Heart right ventricle (tissue), 16 donors: Measurements from ENCODE around the gene ZNF177. TPM values are rescaled to one million over a fixed set of nuclear protein-coding genes. Genes with fewer than 3 reads are reported as not detected.
"Not testable (repeated sequence)": the region's sequence is repeated elsewhere in the genome, so short reads cannot be mapped to it uniquely, and the experiment has no call there.

ENCODE experiments used
- ATAC-seq, 8 donors: fragments of 200-7000 bp; cut with Tn5 transposase; one replicate each; pipeline ENCODE4 v1.9.1; 2020; ENCODE audit warnings: mild to moderate bottlenecking in 8 of 8, moderate library complexity in 8 of 8, moderate number of reproducible peaks in 1 of 8
- DNase-seq, 2 donors: peaks; one replicate each; pipeline ENCODE4 v3.0.0-alpha.2; 2020
- H3K27ac ChIP-seq, 10 donors: fragments of 200-600 bp; sonication (generic) in 2 of 10; one replicate each; pipeline versions ENCODE4 v1.5.0 to v1.8.0; 2020 to 2022; ENCODE audit warnings: mild to moderate bottlenecking in 3 of 10
- H3K27me3 ChIP-seq, 7 donors: fragments of 200-600 bp; one replicate each; pipeline ENCODE4 v1.8.0; 2021 to 2022; ENCODE audit warnings: mild to moderate bottlenecking in 2 of 7
- H3K36me3 ChIP-seq, 9 donors: fragments of 200-600 bp; sonication (generic) in 1 of 9; one replicate each; pipeline versions ENCODE4 v1.5.0 to v1.8.0; 2020 to 2022; ENCODE audit warnings: mild to moderate bottlenecking in 2 of 9
- H3K4me1 ChIP-seq, 9 donors: fragments of 200-600 bp; sonication (generic) in 1 of 9; one replicate each; pipeline versions ENCODE4 v1.5.0 to v1.8.0; 2020 to 2022; ENCODE audit warnings: mild to moderate bottlenecking in 4 of 9
- H3K4me3 ChIP-seq, 10 donors: fragments of 200-600 bp; sonication (generic) in 2 of 10; one replicate each; pipeline versions ENCODE4 v1.5.0 to v1.8.0; 2020 to 2022; ENCODE audit warnings: mild to moderate bottlenecking in 7 of 10, moderate library complexity in 2 of 10
- H3K9me3 ChIP-seq, 11 donors: fragments of 200-600 bp in 10 of 11; sonication (generic) in 2 of 11; one replicate each; pipeline versions ENCODE4 v1.5.0 to v1.8.0; 2013 to 2022; ENCODE audit warnings: mild to moderate bottlenecking in 2 of 11, control low read depth in 1 of 11, moderate library complexity in 1 of 11
- WGBS, 2 donors: extraction: QIAGEN DNeasy Blood & Tissue Kit; methylation state at CpG; one replicate each; pipeline ENCODE4 v1.1.7; 2013; ENCODE audit warnings: inconsistent platforms in 1 of 2; 5-methylcytosine and 5-hydroxymethylcytosine counted together
- intact Hi-C, 10 donors: fragments of 100-400 bp; cut with DNase I; formaldehyde crosslinking; loops; one replicate each; pipeline versions ENCODE4 v1.11.1 to v1.14.2; 2022
- long read RNA-seq, 3 donors: library from polyadenylated mRNA; unstranded; transcript quantifications; one replicate each; pipeline ENCODE4 v2.0.0, GENCODE V29; 2020 to 2021
- polyA plus RNA-seq, 2 donors: library from polyadenylated mRNA; stranded (reverse); fragments of 200-250 nt; gene quantifications; one replicate each; pipeline ENCODE4 v1.2.3, GENCODE V29; 2013
- total RNA-seq, 10 donors: library from RNA; stranded (reverse); fragmentation: NEBNext Ultra II Directional in 3 of 10; extraction: Animal tissue kit (Norgen Biotek cat#: 25700) in 3 of 10; gene quantifications; one replicate each; pipeline versions ENCODE4 v1.2.1 to v1.2.4, GENCODE V29; 2021 to 2023
- TF ChIP-seq, protein P1 (sequence below), 9 donors: fragments of 200-600 bp; sonication (generic) in 2 of 9; IDR thresholded peaks; one replicate each; pipeline versions ENCODE4 v1.5.0 to v1.8.0; 2021 to 2022; ENCODE audit warnings: antibody characterized with exemption in 9 of 9, mild to moderate bottlenecking in 5 of 9, moderate library complexity in 1 of 9
- donor health status: Arrhythmogenic right ventricular cardiomyopathy.
- donor health status: ischemic (EF 13 %, LVEDD 7.1; RV severe dilation, severe dysfunction).
- donor health status: healthy with polysubstance abuse.
- donor health status: DM: no; HTN: yes; CAD: no.
- donor health status: DM: no; HTN: no; CAD: no.
- donor health status: ischemic (EF 25% LVEDD 6.9; RV normal size, moderate dysfunction).
- donor health status: ischemic (EF 25% LVEDD 5.7; RV mildly dilated, moderate dysfunction).
- donor health status: healthy.
- donor health status: DM: yes; HTN: yes; CAD: no.
- donor health status: Ischemic cardiomyopathy.
- donor health status: ischemic (EF 35%, LVEDD 5.7; RV mildly dilated, moderate dysfunction).
- donor health status: nonischemic (EF 11% LVEDD 7.7; RV severe dilation, severe dysfunction).
- donor health status: DM: yes; HTN: yes; CAD: no.
- donor health status: PGD.
- donor health status: ischemic (EF 29% LVEDD 5.4; RV normal size, mild dysfunction).
- donor health status: nonischemic (EF 23%, LVEDD 6.1; RV moderate dilation, normal function).

ZNF177 gene
- 1 to 10 TPM; 1.6 to 4.1 (median 3.0) TPM for total RNA-seq
- polyA plus RNA-seq: 1 to 10 TPM; 2.0 to 6.8 TPM
- long read RNA-seq, donor 1, partial matches to known transcripts: 0 of 1 reads
- long read RNA-seq, donor 1, other reads (novel, unspliced or antisense): 1 of 1 reads
- long read RNA-seq, donor 2: 0 reads
- long read RNA-seq, donor 3, partial matches to known transcripts: 0 of 1 reads
- long read RNA-seq, donor 3, other reads (novel, unspliced or antisense): 1 of 1 reads

DNA sequence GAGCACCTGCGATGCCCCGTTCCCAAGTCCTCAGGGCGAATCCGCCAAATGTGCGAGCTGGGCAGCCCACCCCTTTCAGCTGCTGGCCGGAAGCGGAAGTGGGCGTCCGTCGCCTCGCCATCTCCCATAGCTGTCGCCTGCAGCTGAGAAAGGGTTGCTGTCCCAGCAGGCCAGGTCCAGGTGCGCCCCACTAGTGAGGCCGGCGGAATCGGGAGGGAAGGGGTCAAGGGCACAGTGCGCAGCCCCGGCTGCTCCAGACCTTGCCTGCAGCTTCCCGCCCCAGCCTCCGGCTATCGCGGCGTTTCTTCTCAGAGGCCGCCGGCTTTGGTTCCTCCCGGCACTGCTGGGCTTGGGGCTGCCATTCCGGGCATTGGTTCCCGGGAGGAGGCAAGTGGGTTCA, at the start of gene ZNF177:
ZNF177 (plus strand) TSS at position 109 of the 400 bp plus-strand sequence. CDS start 15,299 bp downstream, outside the sequence.
- ATAC-seq (peak in 4 of 8 donors; percentile 22 to 83 (median 49)), DNase-seq (no peak)
- Histone ChIP-seq H3K27me3 (no peaks in the 10 kb centered on the region), H3K27ac (no peak within 1 kb of the TSS), H3K36me3 (peaks cover 0 to 98% (median 18%) of the 10 kb centered on the region in 9 donors), H3K4me3 (peak within 1 kb of the TSS in 6 of 10 donors; percentile 21 to 47 (median 39)), H3K9me3 (peaks cover 2 to 100% (median 70%) of the 10 kb centered on the region in 11 donors), H3K4me1 (no peaks in the 10 kb centered on the region)
- intact Hi-C loops: no loop called here
- whole genome bisulfite sequencing, 2 donors: 1 to 2% methylated on average over 28 of the region's 28 CpGs
- TF ChIP-seq, protein P1, sequence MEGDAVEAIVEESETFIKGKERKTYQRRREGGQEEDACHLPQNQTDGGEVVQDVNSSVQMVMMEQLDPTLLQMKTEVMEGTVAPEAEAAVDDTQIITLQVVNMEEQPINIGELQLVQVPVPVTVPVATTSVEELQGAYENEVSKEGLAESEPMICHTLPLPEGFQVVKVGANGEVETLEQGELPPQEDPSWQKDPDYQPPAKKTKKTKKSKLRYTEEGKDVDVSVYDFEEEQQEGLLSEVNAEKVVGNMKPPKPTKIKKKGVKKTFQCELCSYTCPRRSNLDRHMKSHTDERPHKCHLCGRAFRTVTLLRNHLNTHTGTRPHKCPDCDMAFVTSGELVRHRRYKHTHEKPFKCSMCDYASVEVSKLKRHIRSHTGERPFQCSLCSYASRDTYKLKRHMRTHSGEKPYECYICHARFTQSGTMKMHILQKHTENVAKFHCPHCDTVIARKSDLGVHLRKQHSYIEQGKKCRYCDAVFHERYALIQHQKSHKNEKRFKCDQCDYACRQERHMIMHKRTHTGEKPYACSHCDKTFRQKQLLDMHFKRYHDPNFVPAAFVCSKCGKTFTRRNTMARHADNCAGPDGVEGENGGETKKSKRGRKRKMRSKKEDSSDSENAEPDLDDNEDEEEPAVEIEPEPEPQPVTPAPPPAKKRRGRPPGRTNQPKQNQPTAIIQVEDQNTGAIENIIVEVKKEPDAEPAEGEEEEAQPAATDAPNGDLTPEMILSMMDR (IDR thresholded peaks at IDR 0.05): no peak

DNA sequence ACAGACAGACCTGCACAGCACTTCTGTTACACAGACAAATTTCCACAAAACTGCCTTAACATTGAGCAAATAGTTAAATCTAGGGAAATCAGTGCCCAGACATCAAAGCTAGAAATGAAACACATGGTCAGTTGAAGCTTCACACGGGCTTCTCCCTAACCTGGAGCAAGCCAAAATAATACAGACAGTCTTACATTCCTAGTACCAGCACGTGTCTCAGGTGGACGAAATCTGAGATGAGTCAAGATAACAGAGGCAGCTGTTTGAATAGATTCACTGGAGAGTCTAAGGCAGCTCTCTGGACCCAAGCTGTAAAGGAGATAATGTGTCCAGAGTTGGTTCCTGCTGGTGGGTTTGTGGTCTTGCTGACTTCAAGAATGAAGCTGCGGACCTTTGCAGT, 49.1 kb upstream of the ZNF177 start:
- H3K27ac ChIP-seq: no peak overlapping the region
- H3K9me3 ChIP-seq: peaks cover 0 to 24% (median 0%) of the 10 kb centered on the region in 11 donors
- H3K4me3 ChIP-seq: no peak overlapping the region
- intact Hi-C loops: loop anchor here in 7 of 10 donors (5.0 to 10.0 kb wide), 8 partner anchors 119 to 484 kb away; partner anchors contain the start of genes ZNF266 (in 2 of the 7), ZNF121 (in 1 of the 7), ZNF317 (in 1 of the 7) and ZNF426 (in 1 of the 7)
- H3K36me3 ChIP-seq: no peaks in the 10 kb centered on the region
- no peaks in the 10 kb centered on the region for H3K27me3 ChIP-seq
- H3K4me1 ChIP-seq: peaks cover 0 to 6% (median 2%) of the 10 kb centered on the region in 9 donors
- TF ChIP-seq, protein P1 (IDR thresholded peaks at IDR 0.05): no peak
- 67 to 74% methylated on average over 4 of the region's 4 CpGs for WGBS, 2 donors
- ATAC-seq (no peak), DNase-seq (no peak)

DNA sequence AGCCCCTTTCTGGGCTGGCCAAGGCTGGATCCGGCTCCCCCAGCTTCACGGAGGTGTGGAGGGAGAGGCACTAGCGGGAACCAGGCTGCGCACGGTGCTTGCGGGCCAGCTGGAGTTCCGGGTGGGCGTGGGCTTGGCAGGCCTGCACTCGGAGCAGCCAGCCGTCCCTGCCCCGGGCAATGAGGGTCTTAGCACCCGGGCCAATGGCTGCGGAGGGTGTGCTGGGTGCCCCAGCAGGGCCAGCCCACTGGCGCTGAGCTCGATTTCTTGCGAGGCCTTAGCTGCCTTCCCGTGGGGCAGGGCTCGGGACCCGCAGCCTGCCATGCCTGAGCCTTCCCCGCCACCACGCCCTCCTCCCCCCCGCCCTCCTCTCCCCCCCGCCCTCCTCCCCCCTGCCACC, 41.5 kb upstream of the ZNF177 start:
- H3K27ac ChIP-seq: no peak overlapping the region
- no peaks in the 10 kb centered on the region for H3K27me3 ChIP-seq
- peaks cover 0 to 14% (median 0%) of the 10 kb centered on the region in 9 donors for H3K36me3 ChIP-seq
- DNase-seq (no peak), ATAC-seq (no peak)
- intact Hi-C loops: loop anchor here in 3 of 10 donors (5.0 to 10.0 kb wide), 3 partner anchors 113 to 859 kb away; partner anchors contain the start of gene ZNF266 (in 2 of the 3)
- peaks cover 0 to 22% (median 6%) of the 10 kb centered on the region in 9 donors for H3K4me1 ChIP-seq
- TF ChIP-seq, protein P1 (IDR thresholded peaks at IDR 0.05): no peak
- WGBS, 2 donors: 94 to 95% methylated on average over 18 to 23 of the region's 23 CpGs
- peaks cover 0 to 39% (median 3%) of the 10 kb centered on the region in 11 donors for H3K9me3 ChIP-seq
- no peak overlapping the region for H3K4me3 ChIP-seq

DNA sequence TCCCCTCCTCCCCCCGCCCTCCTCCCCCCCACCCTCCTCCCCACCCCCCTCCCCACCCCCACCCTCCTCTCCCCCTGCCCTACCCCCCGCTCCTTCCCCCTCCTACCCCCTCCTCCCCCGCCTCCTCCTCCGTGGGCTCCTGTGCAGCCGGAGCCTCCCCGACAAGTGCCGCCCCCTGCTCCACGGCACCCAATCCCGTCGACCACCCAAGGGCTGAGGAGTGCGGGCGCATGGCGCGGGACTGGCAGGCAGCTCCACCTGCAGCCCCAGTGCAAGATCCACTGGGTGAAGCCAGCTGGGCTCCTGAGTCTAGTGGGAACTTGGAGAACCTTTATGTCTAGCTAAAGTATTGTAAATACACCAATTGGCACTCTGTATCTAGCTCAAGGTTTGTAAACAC, 41.1 kb upstream of the ZNF177 start:
- WGBS, 2 donors: 92 to 99% methylated on average over 10 to 11 of the region's 14 CpGs
- intact Hi-C loops: loop anchor here in 4 of 10 donors (2.0 to 10.0 kb wide), 4 partner anchors 13 to 859 kb away; partner anchors contain the start of genes ZNF266 (in 2 of the 4) and ZNF699 (in 1 of the 4)
- not testable (repeated sequence) for ATAC-seq

DNA sequence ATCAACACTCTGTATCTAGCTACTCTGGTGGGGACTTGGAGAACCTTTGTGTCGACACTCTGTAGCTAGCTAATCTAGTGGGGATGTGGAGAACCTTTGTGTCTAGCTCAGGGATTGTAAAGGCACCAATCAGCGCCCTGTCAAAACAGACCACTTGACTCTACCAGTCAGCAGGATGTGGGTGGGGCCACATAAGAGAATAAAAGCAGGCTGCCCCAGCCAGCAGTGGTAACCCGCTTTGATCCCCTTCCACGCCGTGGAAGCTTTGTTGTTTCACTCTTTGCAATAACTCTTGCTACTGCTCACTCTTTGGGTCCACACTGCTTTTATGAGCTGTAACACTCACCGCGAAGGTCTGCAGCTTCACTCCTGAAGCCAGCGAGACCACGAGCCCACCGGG, 40.6 kb upstream of the ZNF177 start:
- H3K27ac ChIP-seq, H3K4me3 ChIP-seq, ATAC-seq, DNase-seq, H3K27me3 ChIP-seq: not testable (repeated sequence)
- Histone ChIP-seq H3K9me3 (peaks cover 0 to 45% (median 10%) of the 10 kb centered on the region in 11 donors), H3K4me1 (peaks cover 0 to 22% (median 6%) of the 10 kb centered on the region in 9 donors), H3K36me3 (peaks cover 0 to 22% (median 4%) of the 10 kb centered on the region in 9 donors)
- WGBS, 2 donors: 95 to 96% methylated on average over 10 of the region's 10 CpGs
- intact Hi-C loops: loop anchor here in 4 of 10 donors (2.0 to 10.0 kb wide), 4 partner anchors 13 to 860 kb away; partner anchors contain the start of genes ZNF266 (in 2 of the 4) and ZNF699 (in 1 of the 4)

More for the DNA sequence above, 41.1 kb upstream of the ZNF177 start:
- Histone ChIP-seq H3K9me3 (peaks cover 0 to 41% (median 7%) of the 10 kb centered on the region in 11 donors), H3K36me3 (peaks cover 0 to 18% (median under 1%) of the 10 kb centered on the region in 9 donors), H3K4me1 (peaks cover 0 to 22% (median 6%) of the 10 kb centered on the region in 9 donors)
- H3K4me3 ChIP-seq, H3K27ac ChIP-seq, DNase-seq, H3K27me3 ChIP-seq: not testable (repeated sequence)
